ENCODE results near the gene SFR1.

DNA sequence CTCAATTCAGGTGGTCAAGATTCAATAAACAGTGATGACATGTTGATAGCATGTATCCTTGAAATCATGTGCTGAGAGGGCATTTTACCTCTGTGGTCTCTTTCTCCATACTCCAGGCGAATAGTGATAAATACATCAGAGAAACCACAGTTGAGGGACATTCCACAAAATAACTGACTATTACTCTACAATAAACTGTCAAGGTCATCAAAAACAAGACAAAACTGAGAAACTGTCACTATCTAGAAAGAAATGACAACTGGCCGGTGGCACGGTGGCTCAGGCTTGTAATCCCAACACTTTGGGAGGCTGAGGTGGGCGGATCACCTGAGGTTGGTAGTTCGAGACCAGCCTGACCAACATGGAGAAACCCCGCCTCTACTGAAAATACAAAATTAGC, 16.2 kb downstream of the SFR1 start:
- TF ChIP-seq EZH2phosphoT487 (IDR thresholded peaks at IDR 0.05; ENCODE audit: borderline replicate concordance, low read length) (no peak), EZH2 (IDR thresholded peaks at IDR 0.05; ENCODE audit: low read length, unreplicated experiment) (no peak), CTCF (conservative IDR thresholded peaks at IDR 0.05; ENCODE audit: low read depth, low read length) (no peak)
